C4-2B (cell line): ENCODE results near the gene PPP1R13L.

Source experiments
- H3K27ac ChIP-seq: fragments of 450-650 bp; 2 replicates; pipeline ENCODE4 v1.5.1; 2017
- ZFX ChIP-seq: fragments of 450-650 bp; IDR thresholded peaks from 2 replicates; pipeline ENCODE4 v1.6.1; 2017
- TF ChIP-seq, protein P1 (sequence below): fragments of 450-650 bp; conservative IDR thresholded peaks from 2 replicates; pipeline ENCODE4 v1.5.1; 2017; ENCODE audit warnings: mild to moderate bottlenecking

PPP1R13L gene, protein sequence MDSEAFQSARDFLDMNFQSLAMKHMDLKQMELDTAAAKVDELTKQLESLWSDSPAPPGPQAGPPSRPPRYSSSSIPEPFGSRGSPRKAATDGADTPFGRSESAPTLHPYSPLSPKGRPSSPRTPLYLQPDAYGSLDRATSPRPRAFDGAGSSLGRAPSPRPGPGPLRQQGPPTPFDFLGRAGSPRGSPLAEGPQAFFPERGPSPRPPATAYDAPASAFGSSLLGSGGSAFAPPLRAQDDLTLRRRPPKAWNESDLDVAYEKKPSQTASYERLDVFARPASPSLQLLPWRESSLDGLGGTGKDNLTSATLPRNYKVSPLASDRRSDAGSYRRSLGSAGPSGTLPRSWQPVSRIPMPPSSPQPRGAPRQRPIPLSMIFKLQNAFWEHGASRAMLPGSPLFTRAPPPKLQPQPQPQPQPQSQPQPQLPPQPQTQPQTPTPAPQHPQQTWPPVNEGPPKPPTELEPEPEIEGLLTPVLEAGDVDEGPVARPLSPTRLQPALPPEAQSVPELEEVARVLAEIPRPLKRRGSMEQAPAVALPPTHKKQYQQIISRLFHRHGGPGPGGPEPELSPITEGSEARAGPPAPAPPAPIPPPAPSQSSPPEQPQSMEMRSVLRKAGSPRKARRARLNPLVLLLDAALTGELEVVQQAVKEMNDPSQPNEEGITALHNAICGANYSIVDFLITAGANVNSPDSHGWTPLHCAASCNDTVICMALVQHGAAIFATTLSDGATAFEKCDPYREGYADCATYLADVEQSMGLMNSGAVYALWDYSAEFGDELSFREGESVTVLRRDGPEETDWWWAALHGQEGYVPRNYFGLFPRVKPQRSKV

DNA sequence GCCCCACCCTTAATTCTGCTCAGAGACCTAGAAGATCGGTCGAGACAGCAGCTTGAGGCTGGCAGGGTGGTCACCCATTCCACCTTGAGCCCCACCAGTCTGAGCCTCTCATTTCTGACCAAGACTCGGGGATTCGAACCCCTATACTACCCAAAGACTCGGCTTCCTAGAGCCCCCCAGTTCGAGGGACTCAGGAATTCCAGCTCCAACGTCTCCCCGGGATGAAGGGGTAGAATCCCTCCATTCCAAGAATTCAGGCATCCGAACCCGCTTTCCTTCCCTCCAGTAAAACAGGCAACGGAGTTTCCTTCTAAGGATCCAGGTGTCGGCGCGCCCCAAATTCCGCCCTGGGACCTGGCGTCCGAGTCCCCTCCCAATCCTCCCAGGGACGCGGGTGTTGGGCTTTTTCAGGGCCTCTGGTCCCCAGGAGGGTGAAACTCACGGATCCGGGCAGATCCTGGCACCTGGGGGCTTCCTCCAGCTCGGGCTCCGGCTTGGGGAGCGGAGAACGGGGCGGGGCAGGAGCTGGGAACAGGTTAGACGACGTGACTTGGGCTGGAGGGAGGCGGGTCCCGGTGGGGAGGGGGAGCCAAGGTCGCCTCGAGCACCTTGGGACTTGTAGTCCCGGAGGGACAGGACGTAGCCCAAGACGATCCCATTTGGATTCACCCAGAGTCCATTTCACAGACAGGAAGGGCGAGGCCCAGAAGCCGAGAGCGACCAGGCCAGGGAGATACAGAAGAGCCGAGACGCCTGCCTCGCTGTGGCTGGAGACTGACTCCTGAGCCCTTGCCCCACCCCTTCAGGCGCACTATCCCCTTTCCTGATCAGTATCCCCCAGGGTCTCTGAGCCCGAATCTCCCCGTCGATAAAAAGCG, at the start of gene PPP1R13L:
PPP1R13L (minus strand) TSS at position 513 of the 878 bp plus-strand sequence. CDS start 6,751 bp downstream, outside the sequence.
- TF ChIP-seq ZFX = no peak
- TF ChIP-seq, protein P1, sequence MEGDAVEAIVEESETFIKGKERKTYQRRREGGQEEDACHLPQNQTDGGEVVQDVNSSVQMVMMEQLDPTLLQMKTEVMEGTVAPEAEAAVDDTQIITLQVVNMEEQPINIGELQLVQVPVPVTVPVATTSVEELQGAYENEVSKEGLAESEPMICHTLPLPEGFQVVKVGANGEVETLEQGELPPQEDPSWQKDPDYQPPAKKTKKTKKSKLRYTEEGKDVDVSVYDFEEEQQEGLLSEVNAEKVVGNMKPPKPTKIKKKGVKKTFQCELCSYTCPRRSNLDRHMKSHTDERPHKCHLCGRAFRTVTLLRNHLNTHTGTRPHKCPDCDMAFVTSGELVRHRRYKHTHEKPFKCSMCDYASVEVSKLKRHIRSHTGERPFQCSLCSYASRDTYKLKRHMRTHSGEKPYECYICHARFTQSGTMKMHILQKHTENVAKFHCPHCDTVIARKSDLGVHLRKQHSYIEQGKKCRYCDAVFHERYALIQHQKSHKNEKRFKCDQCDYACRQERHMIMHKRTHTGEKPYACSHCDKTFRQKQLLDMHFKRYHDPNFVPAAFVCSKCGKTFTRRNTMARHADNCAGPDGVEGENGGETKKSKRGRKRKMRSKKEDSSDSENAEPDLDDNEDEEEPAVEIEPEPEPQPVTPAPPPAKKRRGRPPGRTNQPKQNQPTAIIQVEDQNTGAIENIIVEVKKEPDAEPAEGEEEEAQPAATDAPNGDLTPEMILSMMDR = no peak
- H3K27ac ChIP-seq = peak within 1 kb of the TSS; percentile 87

DNA sequence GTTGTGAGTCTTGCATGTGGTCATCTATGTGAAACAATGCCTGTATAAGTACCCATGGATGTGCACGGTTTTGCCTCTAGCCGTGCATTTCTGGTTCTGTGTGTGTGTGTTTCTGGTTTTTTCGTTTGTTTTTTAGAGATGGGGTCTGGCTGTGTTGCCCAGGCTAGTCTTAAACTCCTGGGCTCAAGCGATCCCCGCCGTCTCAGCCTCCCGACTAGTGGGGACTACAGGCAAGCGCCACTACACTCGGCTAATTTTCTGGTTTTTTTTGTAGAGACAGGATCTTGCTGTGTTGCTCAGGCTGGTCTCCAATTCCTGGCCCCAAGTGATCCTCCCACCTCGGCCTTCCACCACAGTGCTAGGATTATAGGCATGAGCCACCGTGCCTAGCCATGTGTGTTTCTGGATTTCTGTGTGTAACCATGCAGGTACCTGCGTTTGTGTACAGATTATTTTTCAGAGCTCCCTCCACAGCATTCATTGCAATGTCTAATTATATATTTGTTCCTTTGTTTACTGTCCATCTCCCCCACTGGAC, 47.0 kb upstream of the PPP1R13L start:
- no peak for TF ChIP-seq ZFX
- TF ChIP-seq, protein P1 = no peak
- H3K27ac ChIP-seq = peak overlapping the region; percentile 91

DNA sequence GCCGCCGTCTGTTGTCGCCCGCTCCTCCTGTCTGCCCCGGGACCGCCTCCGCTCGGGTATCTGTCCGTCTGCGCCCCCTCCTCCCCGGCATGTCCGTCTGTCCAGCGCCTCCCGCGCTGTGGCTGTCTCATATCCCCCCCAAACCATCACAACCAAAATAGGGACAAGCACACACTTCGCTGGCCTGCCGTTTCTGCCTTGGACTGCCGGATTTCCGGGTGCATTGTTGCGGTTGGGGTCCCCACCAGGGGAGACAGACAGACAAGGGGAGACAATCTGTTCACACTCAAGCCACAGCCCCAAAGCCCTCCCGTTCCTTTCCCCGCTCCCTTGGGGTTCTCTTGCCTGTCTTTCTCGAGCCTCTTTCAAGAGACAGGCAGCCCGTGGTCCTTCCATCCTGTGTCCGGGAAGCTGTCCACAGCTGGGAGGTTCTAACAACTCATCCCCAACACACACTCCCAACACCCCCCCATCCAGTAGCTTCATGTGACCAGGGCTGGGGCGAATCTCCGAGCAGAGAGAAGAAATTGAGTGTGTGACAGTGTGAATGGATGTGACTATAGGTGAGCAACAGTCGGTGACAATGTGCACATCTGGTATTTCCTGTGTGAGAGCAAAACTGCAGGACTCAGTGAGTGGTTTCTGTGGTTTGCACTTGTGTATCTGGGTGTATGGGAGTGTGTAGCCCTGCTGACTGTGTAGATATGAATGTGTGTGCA, 46.4 kb upstream of the PPP1R13L start:
- TF ChIP-seq, protein P1 = no peak
- TF ChIP-seq ZFX = no peak
- H3K27ac ChIP-seq = peak overlapping the region; percentile 91

DNA sequence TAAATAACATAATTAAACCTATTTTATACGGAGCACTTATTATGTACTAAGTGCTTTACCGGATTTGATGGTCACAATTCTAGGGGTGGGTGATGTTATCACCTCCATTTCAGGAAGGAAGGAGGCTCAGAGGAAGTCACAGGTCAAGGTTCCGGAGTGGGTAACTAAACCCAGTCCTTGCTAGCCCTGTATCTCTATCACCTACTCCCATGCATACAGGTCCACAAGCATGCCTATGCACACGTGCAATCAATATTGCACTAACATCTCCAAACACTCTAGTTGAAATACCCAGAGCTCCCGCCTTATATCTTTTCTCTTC, 45.1 kb upstream of the PPP1R13L start:
- peak overlapping the region; percentile 91 for H3K27ac ChIP-seq
- TF ChIP-seq ZFX = no peak
- TF ChIP-seq, protein P1 = no peak

DNA sequence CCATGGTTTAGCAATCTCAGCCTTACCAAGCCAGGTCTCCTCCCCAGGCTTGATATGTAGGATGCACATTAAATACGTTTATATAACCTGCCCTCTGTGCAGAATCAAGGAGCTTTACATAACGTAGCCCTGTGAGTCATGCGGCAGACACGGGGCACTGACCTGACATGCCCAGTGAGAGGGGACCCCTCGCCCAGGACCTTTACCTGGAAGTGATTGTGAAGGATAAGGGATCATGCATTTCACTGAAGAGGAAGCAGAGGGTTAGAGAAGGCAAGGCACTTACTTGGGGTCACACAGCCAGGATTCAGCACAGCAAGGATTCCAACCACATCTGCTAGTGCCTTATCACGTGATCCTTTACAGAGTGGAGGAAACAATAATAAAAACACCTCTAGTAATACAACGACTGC, 44.0 kb upstream of the PPP1R13L start:
- TF ChIP-seq, protein P1 = no peak
- TF ChIP-seq ZFX = no peak
- no peak overlapping the region for H3K27ac ChIP-seq

DNA sequence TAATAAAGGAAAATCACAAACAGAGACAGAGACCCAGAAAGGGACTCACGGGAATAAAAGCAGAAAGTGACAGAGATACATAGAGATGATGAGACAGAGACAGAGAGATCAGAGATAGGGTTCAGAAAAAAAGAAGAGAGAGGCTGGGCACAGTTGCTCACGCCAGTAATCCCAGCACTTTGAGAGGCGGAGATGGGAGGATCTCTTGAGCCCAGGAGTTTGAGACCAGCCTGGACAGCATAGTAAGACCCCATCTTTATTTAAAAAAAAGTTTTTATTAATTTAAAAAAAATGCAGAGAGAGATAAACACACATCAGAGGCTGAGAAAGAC, 43.5 kb upstream of the PPP1R13L start:
- no peak overlapping the region for H3K27ac ChIP-seq
- no peak for TF ChIP-seq ZFX
- TF ChIP-seq, protein P1 = no peak
